B cell (primary cell): ENCODE results near the gene ZNF687. TPM values are rescaled to one million over a fixed set of nuclear protein-coding genes. Genes with fewer than 3 reads are reported as not detected.

Source experiments
- ATAC-seq: fragments of 200-7000 bp; cut with Tn5 transposase; one replicate; pipeline ENCODE4 v1.10.0; 2021; ENCODE audit warnings: low read depth, mild to moderate bottlenecking, moderate number of reproducible peaks, moderate library complexity
- CTCF ChIA-PET: fragments of 350-600 bp; sonication (Branson Sonifier 250); formaldehyde crosslinking; loops from one replicate; lab custom pipeline; 2021; ENCODE audit warnings: antibody characterized with exemption, inconsistent platforms; lab: Charles Lee
- POLR2A ChIA-PET: fragments of 350-600 bp; sonication (Branson Sonifier 250); formaldehyde crosslinking; loops from one replicate; lab custom pipeline; 2021; ENCODE audit warnings: antibody characterized with exemption; lab: Charles Lee
- DNase-seq: peaks from one replicate; pipeline ENCODE4 v3.0.0; 2013
- H2AFZ ChIP-seq: 2 replicates; pipeline ENCODE4 v1.6.1; 2012; ENCODE audit warnings: mild to moderate bottlenecking, low read depth, low read length; ENCODE audit not compliant: insufficient read depth, poor library complexity, severe bottlenecking
- H3K27ac ChIP-seq, 2 donors: 1 replicate in 1 of 2; 2 replicates in 1 of 2; pipeline ENCODE4 v1.5.1; 2012 to 2013; ENCODE audit warnings: low read length in 2 of 2, mild to moderate bottlenecking in 2 of 2, moderate library complexity in 1 of 2
- H3K27me3 ChIP-seq, 4 experiments: fragments of 200-600 bp in 1 of 4; sonication (generic) in 1 of 4; replicated peaks in 1 of 4; 1 replicate in 2 of 4; 2 replicates in 2 of 4; pipeline versions ENCODE4 v1.6.1 to v1.7.0; 2013 to 2016; ENCODE audit warnings: low read length in 3 of 4, mild to moderate bottlenecking in 2 of 4, mixed read lengths in 1 of 4, moderate library complexity in 1 of 4; ENCODE audit not compliant: insufficient read depth in 4 of 4, control insufficient read depth in 3 of 4; ENCODE audit errors: control extremely low read depth in 1 of 4
- H3K36me3 ChIP-seq, 2 experiments: replicated peaks in 1 of 2; 1 replicate in 1 of 2; 2 replicates in 1 of 2; pipeline versions ENCODE4 v1.6.1 to v1.7.1; 2013; ENCODE audit warnings: low read length in 1 of 2; ENCODE audit not compliant: insufficient read depth in 2 of 2, control insufficient read depth in 1 of 2; ENCODE audit errors: control extremely low read depth in 1 of 2, extremely low read depth in 1 of 2
- H3K4me1 ChIP-seq, 2 donors: fragments of 200-600 bp in 1 of 2; sonication (generic) in 1 of 2; 1 replicate in 1 of 2; 2 replicates in 1 of 2; pipeline versions ENCODE4 v1.5.1 to v1.6.1; 2013 to 2017; ENCODE audit warnings: low read length in 2 of 2; ENCODE audit not compliant: control insufficient read depth in 2 of 2, insufficient read depth in 2 of 2
- H3K4me2 ChIP-seq: replicated peaks from 2 replicates; pipeline ENCODE3; 2012; ENCODE audit warnings: mild to moderate bottlenecking, low read depth, low read length; ENCODE audit not compliant: poor library complexity, severe bottlenecking
- H3K4me3 ChIP-seq, 5 experiments: fragments of 200-600 bp in 1 of 5; sonication (generic) in 1 of 5; 1 replicate in 3 of 5; 2 replicates in 2 of 5; pipeline versions ENCODE4 v1.5.1 to v1.7.0; 2011 to 2016; ENCODE audit warnings: low read length in 4 of 5, mild to moderate bottlenecking in 4 of 5, low read depth in 2 of 5, control low read depth in 1 of 5, moderate library complexity in 1 of 5; ENCODE audit not compliant: insufficient read depth in 1 of 5; ENCODE audit errors: control extremely low read depth in 1 of 5, extremely low read depth in 1 of 5
- H3K79me2 ChIP-seq: fragments of 200-600 bp; sonication (generic); one replicate; pipeline ENCODE4 v1.6.0; 2016; ENCODE audit warnings: low read length; ENCODE audit not compliant: control insufficient read depth, insufficient read depth
- H3K9ac ChIP-seq: fragments of 200-600 bp; sonication (generic); 2 replicates; pipeline ENCODE4 v1.6.1; 2017; ENCODE audit warnings: mild to moderate bottlenecking, low read length, moderate library complexity
- H3K9me3 ChIP-seq, 3 donors: one replicate each; pipeline versions ENCODE4 v1.6.1 to v1.7.1; 2013; ENCODE audit warnings: low read length in 2 of 3; ENCODE audit not compliant: control insufficient read depth in 2 of 3, insufficient read depth in 1 of 3; ENCODE audit errors: control extremely low read depth in 1 of 3
- H4K20me1 ChIP-seq: 2 replicates; pipeline ENCODE4 v1.6.0; 2012; ENCODE audit warnings: mild to moderate bottlenecking, low read length; ENCODE audit not compliant: insufficient read depth, control insufficient read depth, poor library complexity, severe bottlenecking
- H3K27ac Mint-ChIP-seq: one replicate; pipeline ENCODE4 v1.8.0; 2021; ENCODE audit warnings: mixed read lengths
- H3K27me3 Mint-ChIP-seq: one replicate; pipeline ENCODE4 v1.8.0; 2021; ENCODE audit warnings: mixed read lengths
- H3K4me1 Mint-ChIP-seq: one replicate; pipeline ENCODE4 v1.8.0; 2021; ENCODE audit warnings: mixed read lengths
- H3K4me3 Mint-ChIP-seq: one replicate; pipeline ENCODE4 v1.8.0; 2021; ENCODE audit warnings: mixed read lengths
- H3K9me3 Mint-ChIP-seq: one replicate; pipeline ENCODE4 v1.8.0; 2022; ENCODE audit warnings: mixed read lengths; ENCODE audit not compliant: insufficient read depth
- CTCF ChIP-seq: fragments of 200-600 bp; IDR thresholded peaks from one replicate; pipeline ENCODE4 v1.8.0; 2022; ENCODE audit warnings: antibody characterized with exemption, mild to moderate bottlenecking
- EZH2 ChIP-seq: IDR thresholded peaks from 2 replicates; pipeline ENCODE4 v1.6.1; 2012; ENCODE audit warnings: borderline replicate concordance, low read depth, mild to moderate bottlenecking, moderate library complexity, low read length; ENCODE audit not compliant: insufficient read depth, poor library complexity, severe bottlenecking
- WGBS: methylation state at CpG from one replicate; pipeline ENCODE4 v1.1.5; 2013; ENCODE audit warnings: missing lambda C conversion rate; ENCODE audit not compliant: insufficient coverage; 5-methylcytosine and 5-hydroxymethylcytosine counted together
- intact Hi-C: fragments of 100-400 bp; cut with micrococcal nuclease; formaldehyde crosslinking; loops from one replicate; pipeline ENCODE4 v1.10.0; 2022
- polyA plus RNA-seq: library from polyadenylated mRNA; depleted of rRNA; stranded (reverse); fragments of >200 nt; gene quantifications from 2 replicates; pipeline ENCODE4 v1.2.3, GENCODE V29; 2012
- total RNA-seq, 2 donors: library from RNA; stranded (reverse); fragments of 120-200 nt in 1 of 2; gene quantifications; 1 replicate in 1 of 2; 2 replicates in 1 of 2; pipeline versions ENCODE4 v1.2.3 to v1.2.4, GENCODE V29; 2013 to 2022

The ZNF687 gene
- total and polyA plus RNA-seq, 2 donors (not counting 1 experiment from before 2014, with no cell fraction given): 29.1 to 49.6 TPM

GRCh38 chr1:151324390-151324930 lies 42.4 kb downstream of the ZNF687 start:
- Mint-ChIP-seq H3K4me1 (peaks cover 54% of the 10 kb centered on the region), H3K27me3 (no peaks in the 10 kb centered on the region), H3K9me3 (no peaks in the 10 kb centered on the region), H3K27ac (no peak overlapping the region), H3K4me3 (peak overlapping the region; percentile 29)
- no peak overlapping the region for H3K9ac ChIP-seq
- no peak for TF ChIP-seq CTCF
- H3K36me3 ChIP-seq: peaks cover 4 to 47% of the 10 kb centered on the region in 2 experiments
- no peak overlapping the region for H3K4me3 ChIP-seq
- no peak overlapping the region for H2AFZ ChIP-seq
- H3K4me1 ChIP-seq: peaks cover 21 to 26% of the 10 kb centered on the region in 2 donors
- DNase-seq: no peak
- peaks cover 87% of the 10 kb centered on the region for H3K79me2 ChIP-seq
- intact Hi-C loops: no loop called here
- H3K27me3 ChIP-seq: no peaks in the 10 kb centered on the region
- ChIA-PET POLR2A (interaction anchor here (0.7 to 0.9 kb wide), 2 partner anchors 41 to 48 kb away, joined by 3 to 4 read pairs; partner anchors contain the start of gene SELENBP1), CTCF (interaction anchor here (0.5 to 10.0 kb wide), 5 partner anchors 13 to 484 kb away, joined by 3 to 148 read pairs (median 4); no protein-coding TSS in a partner anchor)
- ATAC-seq: no peak
- H3K9me3 ChIP-seq: no peaks in the 10 kb centered on the region
- WGBS: 96% methylated on average over 3 of the region's 4 CpGs
- no peak overlapping the region for H3K4me2 ChIP-seq
- H4K20me1 ChIP-seq: peaks cover 18% of the 10 kb centered on the region
- H3K27ac ChIP-seq: no peak overlapping the region

GRCh38 chr1:151325231-151325630 lies 43.1 kb downstream of the ZNF687 start:
- Histone ChIP-seq H3K9me3 (no peaks in the 10 kb centered on the region), H3K4me3 (no peak overlapping the region), H3K27me3 (no peaks in the 10 kb centered on the region), H3K4me1 (peaks cover 21 to 26% of the 10 kb centered on the region in 2 donors), H3K9ac (no peak overlapping the region), H3K36me3 (peaks cover 4 to 39% of the 10 kb centered on the region in 2 experiments), H3K4me2 (no peak overlapping the region), H2AFZ (no peak overlapping the region), H4K20me1 (peaks cover 13% of the 10 kb centered on the region), H3K27ac (peak overlapping the region; percentile 3 to 87), H3K79me2 (peaks cover 88% of the 10 kb centered on the region)
- CTCF ChIA-PET: interaction anchor here (0.9 to 10.0 kb wide), 4 partner anchors 10 to 28 kb away, joined by 3 to 148 read pairs (median 8); no protein-coding TSS in a partner anchor
- Mint-ChIP-seq H3K27ac (peak overlapping the region; percentile 96), H3K27me3 (no peaks in the 10 kb centered on the region), H3K4me3 (peak overlapping the region; percentile 93), H3K9me3 (no peaks in the 10 kb centered on the region), H3K4me1 (peaks cover 53% of the 10 kb centered on the region)
- POLR2A ChIA-PET: interaction anchor here (0.7 to 0.9 kb wide), 2 partner anchors 42 to 47 kb away, joined by 3 to 4 read pairs; partner anchors contain the start of gene SELENBP1
- 95% methylated on average over 4 of the region's 7 CpGs for WGBS
- intact Hi-C loops: loop anchor here (5.0 kb wide), 2 partner anchors 128 to 132 kb away; partner anchors contain the start of genes PIP5K1A and POGZ
- ATAC-seq: no peak
- no peak for TF ChIP-seq CTCF
- no peak for TF ChIP-seq EZH2
- no peak for DNase-seq
